Cardiac muscle cell (in vitro differentiated cells and primary cell): ENCODE data around the gene MYEOV. TPM values are rescaled to one million over a fixed set of nuclear protein-coding genes. Genes with fewer than 3 reads are reported as not detected.

Source experiments
- DNase-seq, 2 donors: peaks; one replicate each; pipeline versions ENCODE4 v3.0.0 to v3.0.0-alpha.2; 2010 to 2017; ENCODE audit warnings: low read depth in 1 of 2, low spot score in 1 of 2
- H3K27ac ChIP-seq: fragments of 200-600 bp; sonication (generic); 2 replicates; pipeline ENCODE4 v1.5.1; 2016
- H3K27me3 ChIP-seq: fragments of 200-600 bp; sonication (generic); 2 replicates; pipeline ENCODE4 v1.6.0; 2016; ENCODE audit warnings: control low read depth
- H3K36me3 ChIP-seq: fragments of 200-600 bp; sonication (generic); 2 replicates; pipeline ENCODE4 v1.5.1; 2016; ENCODE audit warnings: control low read depth
- H3K4me1 ChIP-seq: fragments of 200-600 bp; sonication (generic); 2 replicates; pipeline ENCODE4 v1.8.1; 2017; ENCODE audit warnings: low read depth, mild to moderate bottlenecking, mixed run types
- H3K4me3 ChIP-seq: fragments of 200-600 bp; sonication (generic); 2 replicates; pipeline ENCODE4 v1.5.1; 2016; ENCODE audit warnings: mild to moderate bottlenecking
- H3K9me3 ChIP-seq: fragments of 200-600 bp; sonication (generic); 2 replicates; pipeline ENCODE4 v1.5.1; 2017; ENCODE audit warnings: low read depth, mild to moderate bottlenecking, control low read depth
- polyA plus RNA-seq: library from polyadenylated mRNA; unstranded; fragments of >200 nt; fragmentation: Nextera tagmentation; extraction: Ambion mirVana; gene quantifications from 2 replicates; pipeline ENCODE4 v1.2.1, GENCODE V29; 2016
- total RNA-seq: library from RNA; depleted of rRNA; stranded (reverse); fragments of >200 nt; gene quantifications from 2 replicates; pipeline ENCODE4 v1.2.3, GENCODE V29; 2016
- TF ChIP-seq, protein P1 (sequence below): IDR thresholded peaks from 2 replicates; pipeline ENCODE4 v1.5.1; 2012; ENCODE audit warnings: low read depth, mild to moderate bottlenecking, low read length

MYEOV gene
- total and polyA plus RNA-seq, 2 experiments from 2014 or later: 0.51 TPM; not detected in 1

DNA sequence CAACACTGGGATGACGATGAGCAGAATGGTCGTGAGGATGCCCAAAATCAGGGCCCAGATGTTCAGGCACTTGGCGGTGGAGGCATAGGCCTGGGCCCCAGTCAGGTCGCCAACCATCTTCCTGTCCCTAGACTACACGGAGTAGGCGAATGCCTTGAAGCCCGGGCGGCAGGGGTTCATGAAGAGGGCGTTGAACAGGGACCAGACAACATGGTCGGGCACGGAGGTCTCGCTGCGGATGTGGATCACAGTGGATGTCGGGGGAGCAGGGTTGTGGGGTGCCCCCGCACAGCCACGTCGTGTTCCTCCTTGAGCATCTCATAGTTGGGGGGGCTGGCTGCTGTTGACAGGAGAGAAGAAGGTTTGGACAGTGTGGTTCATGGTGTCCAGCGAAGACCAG, 9.5 kb downstream of the MYEOV start:
- no peak for DNase-seq
- Histone ChIP-seq H3K9me3 (no peaks in the 10 kb centered on the region), H3K4me1 (no peaks in the 10 kb centered on the region), H3K27ac (no peak overlapping the region), H3K36me3 (no peaks in the 10 kb centered on the region), H3K27me3 (no peaks in the 10 kb centered on the region), H3K4me3 (no peak overlapping the region)
- TF ChIP-seq, protein P1, sequence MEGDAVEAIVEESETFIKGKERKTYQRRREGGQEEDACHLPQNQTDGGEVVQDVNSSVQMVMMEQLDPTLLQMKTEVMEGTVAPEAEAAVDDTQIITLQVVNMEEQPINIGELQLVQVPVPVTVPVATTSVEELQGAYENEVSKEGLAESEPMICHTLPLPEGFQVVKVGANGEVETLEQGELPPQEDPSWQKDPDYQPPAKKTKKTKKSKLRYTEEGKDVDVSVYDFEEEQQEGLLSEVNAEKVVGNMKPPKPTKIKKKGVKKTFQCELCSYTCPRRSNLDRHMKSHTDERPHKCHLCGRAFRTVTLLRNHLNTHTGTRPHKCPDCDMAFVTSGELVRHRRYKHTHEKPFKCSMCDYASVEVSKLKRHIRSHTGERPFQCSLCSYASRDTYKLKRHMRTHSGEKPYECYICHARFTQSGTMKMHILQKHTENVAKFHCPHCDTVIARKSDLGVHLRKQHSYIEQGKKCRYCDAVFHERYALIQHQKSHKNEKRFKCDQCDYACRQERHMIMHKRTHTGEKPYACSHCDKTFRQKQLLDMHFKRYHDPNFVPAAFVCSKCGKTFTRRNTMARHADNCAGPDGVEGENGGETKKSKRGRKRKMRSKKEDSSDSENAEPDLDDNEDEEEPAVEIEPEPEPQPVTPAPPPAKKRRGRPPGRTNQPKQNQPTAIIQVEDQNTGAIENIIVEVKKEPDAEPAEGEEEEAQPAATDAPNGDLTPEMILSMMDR: no peak

DNA sequence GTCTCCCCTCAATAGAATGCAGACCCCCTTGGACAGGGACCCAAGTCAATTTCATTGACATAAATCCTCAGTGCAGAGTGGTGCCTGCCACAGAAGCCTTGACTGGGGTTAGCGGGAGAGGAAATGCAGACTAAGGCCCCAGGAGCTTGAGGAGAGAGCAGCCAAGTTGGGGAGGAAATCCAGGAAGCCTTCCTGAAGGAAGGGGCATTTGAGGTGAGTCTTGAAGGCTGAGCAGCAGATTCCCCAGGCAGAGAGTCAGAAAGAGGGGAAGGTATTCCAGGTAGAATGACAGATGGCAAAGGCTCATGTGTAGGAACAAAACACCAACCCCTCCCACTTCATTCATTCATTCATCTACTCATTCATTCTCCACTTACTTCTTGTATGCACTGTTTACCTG, 10.3 kb downstream of the MYEOV start:
- no peak for DNase-seq
- H3K4me3 ChIP-seq: no peak overlapping the region
- no peaks in the 10 kb centered on the region for H3K9me3 ChIP-seq
- H3K27me3 ChIP-seq: no peaks in the 10 kb centered on the region
- TF ChIP-seq, protein P1: no peak
- H3K36me3 ChIP-seq: no peaks in the 10 kb centered on the region
- H3K4me1 ChIP-seq: no peaks in the 10 kb centered on the region
- H3K27ac ChIP-seq: no peak overlapping the region

DNA sequence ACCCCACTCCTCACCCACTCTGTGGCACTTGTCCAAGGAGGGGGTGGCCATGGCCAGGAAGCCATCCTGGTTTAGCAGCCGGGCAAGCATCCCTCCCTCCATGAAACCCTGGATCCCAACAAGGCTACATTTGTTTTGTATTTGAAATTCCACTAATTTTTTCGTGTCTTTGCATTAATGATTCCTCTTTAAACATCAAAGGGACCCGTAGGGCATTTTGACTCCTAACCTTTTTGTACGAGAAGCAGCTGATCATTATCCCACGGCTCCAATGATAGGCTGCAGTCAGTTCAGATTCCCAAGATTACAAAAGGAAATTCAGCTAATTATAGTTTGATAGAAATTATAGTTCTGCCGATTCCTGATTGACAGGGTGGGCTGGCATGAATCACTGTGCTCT, 10.7 kb downstream of the MYEOV start:
- Histone ChIP-seq H3K4me1 (no peaks in the 10 kb centered on the region), H3K27me3 (no peaks in the 10 kb centered on the region), H3K9me3 (no peaks in the 10 kb centered on the region), H3K36me3 (no peaks in the 10 kb centered on the region), H3K4me3 (no peak overlapping the region), H3K27ac (no peak overlapping the region)
- TF ChIP-seq, protein P1: no peak
- no peak for DNase-seq

- H3K4me1 ChIP-seq: no peaks in the 10 kb centered on the region
Observed at GRCh38 chr11:69305885-69306540, 12.1 kb downstream of the MYEOV start.

DNA sequence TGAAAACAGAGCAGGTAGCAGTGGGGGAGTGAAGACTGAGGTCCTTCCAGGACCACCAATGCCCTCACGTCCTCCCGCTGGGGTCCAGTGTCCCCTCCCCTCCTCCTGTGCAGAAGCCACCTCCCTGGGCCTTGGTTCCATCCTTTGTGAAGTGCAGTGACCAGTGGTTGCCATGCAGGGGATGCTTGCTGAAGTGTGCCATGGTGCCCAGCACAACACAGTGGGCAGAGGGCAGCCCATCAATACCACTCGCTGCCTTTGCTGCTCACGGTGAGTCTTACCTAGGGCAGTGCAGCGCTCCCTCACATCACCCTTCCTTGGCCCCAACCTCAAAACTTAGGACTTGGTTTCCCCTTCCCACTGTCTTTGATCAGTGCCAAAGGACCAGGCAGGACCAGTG, 12.9 kb downstream of the MYEOV start:
- H3K27me3 ChIP-seq: no peaks in the 10 kb centered on the region
- DNase-seq: no peak
- H3K27ac ChIP-seq: no peak overlapping the region
- no peaks in the 10 kb centered on the region for H3K9me3 ChIP-seq
- no peaks in the 10 kb centered on the region for H3K4me1 ChIP-seq
- no peak overlapping the region for H3K4me3 ChIP-seq
- TF ChIP-seq, protein P1: no peak
- no peaks in the 10 kb centered on the region for H3K36me3 ChIP-seq

More at GRCh38 chr11:69305885-69306540, 12.1 kb downstream of the MYEOV start:
- Histone ChIP-seq H3K36me3 (no peaks in the 10 kb centered on the region), H3K4me3 (no peak overlapping the region), H3K27me3 (no peaks in the 10 kb centered on the region), H3K27ac (no peak overlapping the region), H3K9me3 (no peaks in the 10 kb centered on the region)
- TF ChIP-seq, protein P1: no peak
- DNase-seq: no peak

- Histone ChIP-seq H3K27ac (no peak overlapping the region), H3K27me3 (no peaks in the 10 kb centered on the region), H3K4me3 (no peak overlapping the region), H3K4me1 (no peaks in the 10 kb centered on the region), H3K9me3 (no peaks in the 10 kb centered on the region), H3K36me3 (no peaks in the 10 kb centered on the region)
- TF ChIP-seq, protein P1: no peak
- no peak for DNase-seq
Observed at GRCh38 chr11:69307421-69307820, 13.5 kb downstream of the MYEOV start.
